HG02884 (cell line): ENCODE results near the gene AK1.
"Not testable (repeated sequence)": the region's sequence is repeated elsewhere in the genome, so short reads cannot be mapped to it uniquely, and the experiment has no call there.

ENCODE experiments used
- ATAC-seq: cut with Tn5 transposase; IDR thresholded peaks from one replicate; pipeline ENCODE4 v1.9.1; 2021; ENCODE audit warnings: mild to moderate bottlenecking, moderate library complexity; ENCODE audit not compliant: unreplicated experiment

AK1 gene

GRCh38 chr9:127884976-127885490 is 7.6 kb upstream of the AK1 start:
- no peak for ATAC-seq

- no peak for ATAC-seq
Measured at GRCh38 chr9:127884427-127884911, 7.0 kb upstream of the AK1 start.

DNA sequence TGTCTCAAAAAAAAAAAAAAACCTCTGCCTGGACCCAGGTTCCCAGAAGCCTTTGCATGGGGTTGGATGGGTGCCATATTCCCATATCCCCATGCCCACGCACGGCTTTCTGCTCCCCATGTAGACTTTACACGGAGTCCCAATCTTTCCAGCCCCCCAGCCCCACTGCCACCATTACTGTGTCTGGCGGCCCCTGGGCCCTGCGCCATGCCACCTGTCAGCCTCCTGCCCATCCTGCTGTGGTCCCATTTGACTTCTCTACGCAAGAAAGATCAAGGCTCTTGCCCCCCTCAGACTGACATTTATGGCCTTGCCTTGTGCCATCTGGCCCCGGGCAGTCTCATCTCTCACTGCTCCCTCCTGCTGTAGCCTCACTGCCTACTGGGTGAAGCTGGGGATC is 6.5 kb upstream of the AK1 start:
- no peak for ATAC-seq

- ATAC-seq: not testable (repeated sequence)
Measured at GRCh38 chr9:127881715-127882114, 4.2 kb upstream of the AK1 start.

- no peak for ATAC-seq
Measured at GRCh38 chr9:127880143-127880542, 2.7 kb upstream of the AK1 start.

- no peak for ATAC-seq
Measured at GRCh38 chr9:127878652-127879390, 1.3 kb upstream of the AK1 start.

DNA sequence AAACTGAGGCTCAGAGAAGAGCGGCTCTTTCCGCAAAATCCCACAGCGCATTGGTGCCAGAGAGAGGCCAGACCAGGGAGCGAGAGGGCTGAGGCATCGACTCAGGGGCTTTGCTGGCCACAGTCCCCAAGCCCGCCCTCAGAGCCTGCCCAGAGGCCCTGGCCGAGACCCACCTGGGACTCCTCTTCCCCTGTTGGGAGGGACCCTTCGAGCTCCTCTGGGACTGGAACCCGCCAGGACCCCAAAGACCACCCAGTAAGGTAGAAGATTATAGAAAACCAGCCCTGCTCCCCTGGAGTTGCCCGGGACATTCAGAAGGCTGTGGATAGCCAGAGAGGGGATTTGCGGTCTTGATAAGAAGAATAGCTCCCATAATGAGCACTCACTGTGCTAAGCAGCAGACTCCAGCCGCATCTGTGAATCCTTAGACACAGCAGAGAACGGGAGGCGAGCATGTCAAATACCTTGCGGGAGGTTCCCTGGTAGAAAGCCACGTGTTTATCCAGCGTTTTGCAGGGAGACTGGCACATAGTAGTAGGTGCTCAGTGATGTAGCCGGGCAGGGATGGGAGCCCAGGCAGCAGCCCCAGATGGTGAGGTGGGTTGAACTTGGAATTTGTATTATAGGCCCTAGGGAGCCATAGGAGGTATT is 651 bp upstream of the AK1 start:
- ATAC-seq: no peak

GRCh38 chr9:127876764-127877562 is 512 bp downstream of the AK1 start:
- no peak for ATAC-seq

GRCh38 chr9:127876026-127876763 is 1.3 kb downstream of the AK1 start:
- no peak for ATAC-seq

GRCh38 chr9:127875306-127875966 is 2.0 kb downstream of the AK1 start:
- no peak for ATAC-seq

- no peak for ATAC-seq
Measured at GRCh38 chr9:127874301-127875221, 2.9 kb downstream of the AK1 start.

DNA sequence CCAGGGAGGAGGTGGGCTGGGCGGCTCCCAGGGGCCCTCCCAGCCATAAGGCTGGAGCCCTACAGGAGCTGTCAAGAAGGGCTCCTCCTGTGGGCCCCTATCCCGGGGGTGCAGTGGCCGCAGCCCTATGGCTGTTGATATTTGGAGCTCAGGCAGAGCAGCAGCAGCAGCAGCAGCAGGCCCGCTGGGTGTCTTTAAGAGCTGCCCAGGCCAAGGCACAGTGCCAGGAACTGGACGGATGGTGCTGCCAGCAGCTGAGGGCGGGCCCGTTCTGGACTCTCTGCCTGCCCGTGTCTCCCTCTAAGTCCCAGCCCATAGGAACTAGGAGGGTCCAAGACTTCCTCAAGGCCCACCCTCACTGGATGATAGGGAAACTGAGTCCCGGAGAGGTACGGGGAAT is 3.6 kb downstream of the AK1 start:
- no peak for ATAC-seq

GRCh38 chr9:127873223-127873691 is 4.2 kb downstream of the AK1 start:
- no peak for ATAC-seq

DNA sequence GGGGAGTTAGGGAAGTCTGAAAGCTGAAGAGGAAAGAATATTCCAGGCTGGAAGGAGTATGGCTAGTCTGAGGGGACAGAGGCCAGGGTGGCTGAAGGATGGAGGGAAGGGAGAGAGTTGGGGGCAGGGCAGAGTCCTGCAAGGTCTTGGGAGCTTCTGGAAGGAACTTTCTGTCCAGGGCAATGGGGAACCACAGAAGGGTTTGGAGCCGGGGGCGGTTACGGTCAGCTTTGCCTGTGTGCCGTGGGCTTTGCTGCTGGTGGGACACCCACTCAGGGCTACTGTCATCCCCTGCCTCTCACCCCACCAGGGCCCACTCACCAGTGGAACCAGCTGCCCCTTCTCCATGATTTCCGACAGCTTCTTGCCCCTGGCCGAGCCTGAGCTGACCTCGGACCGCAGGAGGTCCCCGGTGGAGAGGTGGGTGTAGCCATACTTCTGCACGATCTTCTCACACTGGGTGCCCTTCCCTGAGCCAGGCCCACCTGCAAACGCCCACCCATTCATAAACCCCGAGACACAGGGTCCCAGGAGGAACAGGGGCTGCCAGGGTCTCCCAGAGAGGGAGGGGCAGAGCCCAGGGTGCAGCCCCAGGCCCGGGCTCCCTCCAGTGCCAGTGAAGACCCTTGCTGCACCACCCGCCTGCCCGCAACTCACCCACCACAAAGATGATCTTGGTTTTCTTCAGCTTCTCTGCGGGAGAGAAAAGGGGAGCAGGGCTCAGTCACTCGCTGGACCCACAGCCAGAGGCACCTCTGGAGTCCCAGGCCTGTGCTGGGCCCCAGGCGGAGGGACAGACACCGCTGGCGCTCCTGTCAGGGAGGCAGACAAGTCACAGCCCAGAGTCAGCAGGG is 4.9 kb downstream of the AK1 start:
- ATAC-seq: no peak

DNA sequence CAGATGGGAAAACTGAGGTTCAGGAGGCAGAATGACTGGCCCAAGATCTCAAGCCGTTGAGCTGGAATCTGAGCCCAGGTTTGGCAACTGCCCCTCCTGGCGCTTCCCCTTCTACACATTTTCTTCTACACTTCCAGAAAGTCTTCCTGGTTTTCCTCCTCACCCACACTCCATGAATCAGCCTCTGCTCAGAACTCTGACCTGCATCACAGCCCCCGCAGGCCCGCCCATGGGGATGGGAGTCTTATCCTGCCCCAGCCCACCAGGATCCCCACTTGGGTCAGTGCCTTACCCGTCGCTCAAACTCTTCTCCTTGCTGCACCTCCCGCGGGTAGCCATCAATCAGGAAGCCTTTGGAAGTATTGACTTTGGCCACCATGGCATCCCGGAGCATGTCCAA is 5.9 kb downstream of the AK1 start:
- ATAC-seq: no peak

GRCh38 chr9:127870887-127871286 is 6.6 kb downstream of the AK1 start:
- ATAC-seq: no peak

- ATAC-seq: not testable (repeated sequence)
Measured at GRCh38 chr9:127870153-127870491, 7.4 kb downstream of the AK1 start.
